ENCODE results near the gene DIS3L. TPM values are rescaled to one million over a fixed set of nuclear protein-coding genes. Genes with fewer than 3 reads are reported as not detected.
"Not testable (repeated sequence)": the region's sequence is repeated elsewhere in the genome, so short reads cannot be mapped to it uniquely, and the experiment has no call there.

The DIS3L gene
- total RNA-seq, 2 experiments from 2014 or later = 23.5 to 26.3 TPM

GRCh38 chr15:66327736-66328135 lies 34.4 kb downstream of the DIS3L start:
- Mint-ChIP-seq H3K36me3 (peaks cover 41% of the 10 kb centered on the region), H3K27me3 (no peaks in the 10 kb centered on the region), H3K4me3 (no peak overlapping the region), H3K4me1 (ENCODE audit: low read depth) (no peaks in the 10 kb centered on the region), H3K27ac (no peak overlapping the region), H3K9me3 (no peaks in the 10 kb centered on the region)
- CTCF ChIA-PET = no interaction called here
- DNase-seq = no peak
- intact Hi-C loops (cut with micrococcal nuclease) = no loop called here
- POLR2A ChIA-PET = interaction anchor here (0.6 kb wide), 1 partner anchor 51 kb away, joined by 3 read pairs; no protein-coding TSS in a partner anchor

- Mint-ChIP-seq H3K27me3 (no peaks in the 10 kb centered on the region), H3K4me3 (no peak overlapping the region), H3K4me1 (ENCODE audit: low read depth) (no peaks in the 10 kb centered on the region), H3K9me3 (no peaks in the 10 kb centered on the region), H3K27ac (no peak overlapping the region), H3K36me3 (peaks cover 43% of the 10 kb centered on the region)
- no peak for DNase-seq
- ChIA-PET CTCF (no interaction called here), POLR2A (interaction anchor here (1.6 kb wide), 1 partner anchor 25 kb away, joined by 4 read pairs; no protein-coding TSS in a partner anchor)
- intact Hi-C loops (cut with micrococcal nuclease) = no loop called here
Observed at GRCh38 chr15:66328771-66329170, 35.4 kb downstream of the DIS3L start.

- H3K4me3 Mint-ChIP-seq; H3K27ac Mint-ChIP-seq; intact Hi-C loops (cut with micrococcal nuclease); H3K9me3 Mint-ChIP-seq; H3K27me3 Mint-ChIP-seq; H3K4me1 Mint-ChIP-seq (ENCODE audit: low read depth); DNase-seq: not testable (repeated sequence)
- ChIA-PET CTCF (interaction anchor here (2.5 kb wide), 1 partner anchor 150 kb away, joined by 6 read pairs; no protein-coding TSS in a partner anchor), POLR2A (interaction anchor here (0.6 kb wide), 1 partner anchor 772 kb away, joined by 3 read pairs; no protein-coding TSS in a partner anchor)
- peaks cover 41% of the 10 kb centered on the region for H3K36me3 Mint-ChIP-seq
Observed at GRCh38 chr15:66348530-66348929, 55.2 kb downstream of the DIS3L start.

GRCh38 chr15:66356077-66356358 lies 62.6 kb downstream of the DIS3L start:
- Mint-ChIP-seq H3K27me3 (no peaks in the 10 kb centered on the region), H3K4me3 (peak overlapping the region; percentile 93), H3K36me3 (peaks cover 26% of the 10 kb centered on the region), H3K9me3 (no peaks in the 10 kb centered on the region), H3K27ac (peak overlapping the region; percentile 91), H3K4me1 (ENCODE audit: low read depth) (peaks cover 25% of the 10 kb centered on the region)
- ChIA-PET CTCF (interaction anchor here (1.0 to 4.2 kb wide), 4 partner anchors 31 to 148 kb away, joined by 3 to 43 read pairs (median 5); partner anchors contain the start of genes MAP2K1 and SNAPC5), POLR2A (interaction anchor here (0.6 to 4.2 kb wide), 7 partner anchors 14 to 148 kb away, joined by 3 to 26 read pairs (median 4); partner anchors contain the start of genes MAP2K1 and SNAPC5)
- DNase-seq = no peak
- intact Hi-C loops (cut with micrococcal nuclease) = loop anchor here (1.0 to 5.0 kb wide), 5 partner anchors 13 to 149 kb away; partner anchors contain the start of genes DIS3L, MAP2K1, RPL4 and SNAPC5

GRCh38 chr15:66356359-66357236 lies 63.2 kb downstream of the DIS3L start, which contains the start of gene TIPIN:
Gene TIPIN, minus strand, starts transcription at chr15:66356685. Its CDS starts 3,738 bp downstream, at chr15:66352947.
- H3K27me3 Mint-ChIP-seq = no peaks in the 10 kb centered on the region
- H3K9me3 Mint-ChIP-seq = no peaks in the 10 kb centered on the region
- H3K4me1 Mint-ChIP-seq (ENCODE audit: low read depth) = peaks cover 25% of the 10 kb centered on the region
- H3K4me3 Mint-ChIP-seq = peak within 1 kb of the TSS; percentile 93
- peaks cover 23% of the 10 kb centered on the region for H3K36me3 Mint-ChIP-seq
- peak within 1 kb of the TSS; percentile 91 for H3K27ac Mint-ChIP-seq
- DNase-seq = peak; percentile 99
- intact Hi-C loops (cut with micrococcal nuclease) = loop anchor here (1.0 to 5.0 kb wide), 5 partner anchors 13 to 148 kb away; partner anchors contain the start of genes DIS3L, MAP2K1, RPL4 and SNAPC5
- POLR2A ChIA-PET = interaction anchor here (0.6 to 4.2 kb wide), 6 partner anchors 13 to 147 kb away, joined by 3 to 26 read pairs (median 6); partner anchors contain the start of genes MAP2K1 and SNAPC5
- CTCF ChIA-PET = interaction anchor here (1.0 to 4.2 kb wide), 4 partner anchors 30 to 147 kb away, joined by 3 to 43 read pairs (median 5); partner anchors contain the start of genes MAP2K1 and SNAPC5

- Mint-ChIP-seq H3K4me3 (no peak overlapping the region), H3K4me1 (ENCODE audit: low read depth) (peaks cover 14% of the 10 kb centered on the region), H3K27me3 (no peaks in the 10 kb centered on the region), H3K9me3 (no peaks in the 10 kb centered on the region), H3K36me3 (peaks cover 5% of the 10 kb centered on the region), H3K27ac (no peak overlapping the region)
- ChIA-PET CTCF (no interaction called here), POLR2A (no interaction called here)
- peak; percentile 18 for DNase-seq
- intact Hi-C loops (cut with micrococcal nuclease) = loop anchor here (5.0 kb wide), 1 partner anchor 67 kb away; the partner anchor contains the start of gene DIS3L
Observed at GRCh38 chr15:66359740-66360139, 66.4 kb downstream of the DIS3L start.

GRCh38 chr15:66361745-66362460 lies 68.5 kb downstream of the DIS3L start:
- DNase-seq; intact Hi-C loops (cut with micrococcal nuclease); H3K36me3 Mint-ChIP-seq; H3K4me1 Mint-ChIP-seq (ENCODE audit: low read depth); H3K27ac Mint-ChIP-seq; CTCF ChIA-PET; H3K27me3 Mint-ChIP-seq; H3K4me3 Mint-ChIP-seq; POLR2A ChIA-PET; H3K9me3 Mint-ChIP-seq: not testable (repeated sequence)

- ChIA-PET POLR2A (no interaction called here), CTCF (no interaction called here)
- Mint-ChIP-seq H3K27me3 (no peaks in the 10 kb centered on the region), H3K27ac (no peak overlapping the region), H3K36me3 (no peaks in the 10 kb centered on the region), H3K4me1 (ENCODE audit: low read depth) (peaks cover 4% of the 10 kb centered on the region), H3K4me3 (no peak overlapping the region), H3K9me3 (no peaks in the 10 kb centered on the region)
- no peak for DNase-seq
- intact Hi-C loops (cut with micrococcal nuclease) = no loop called here
Observed at GRCh38 chr15:66362776-66363175, 69.4 kb downstream of the DIS3L start.

GRCh38 chr15:66364944-66365528 lies 71.7 kb downstream of the DIS3L start:
- Mint-ChIP-seq H3K4me3 (no peak overlapping the region), H3K4me1 (ENCODE audit: low read depth) (peaks cover 7% of the 10 kb centered on the region), H3K9me3 (no peaks in the 10 kb centered on the region), H3K27me3 (no peaks in the 10 kb centered on the region), H3K36me3 (no peaks in the 10 kb centered on the region), H3K27ac (no peak overlapping the region)
- no peak for DNase-seq
- intact Hi-C loops (cut with micrococcal nuclease) = no loop called here
- CTCF ChIA-PET = no interaction called here
- POLR2A ChIA-PET = no interaction called here

- Mint-ChIP-seq H3K4me1 (ENCODE audit: low read depth) (peaks cover 15% of the 10 kb centered on the region), H3K36me3 (no peaks in the 10 kb centered on the region), H3K4me3 (peak overlapping the region; percentile 69), H3K27ac (peak overlapping the region; percentile 98), H3K9me3 (peaks cover 7% of the 10 kb centered on the region), H3K27me3 (no peaks in the 10 kb centered on the region)
- ChIA-PET CTCF (interaction anchor here (1.1 kb wide), 1 partner anchor 16 kb away, joined by 7 read pairs; the partner anchor contains the start of gene MAP2K1), POLR2A (interaction anchor here (0.6 to 1.9 kb wide), 4 partner anchors 14 to 128 kb away, joined by 3 to 11 read pairs (median 6); partner anchors contain the start of genes MAP2K1, SNAPC5 and TIPIN)
- intact Hi-C loops (cut with micrococcal nuclease) = loop anchor here (1.0 to 5.0 kb wide), 3 partner anchors 14 to 127 kb away; partner anchors contain the start of genes MAP2K1, SNAPC5 and TIPIN
- peak; percentile 66 for DNase-seq
Observed at GRCh38 chr15:66369773-66370651, 76.6 kb downstream of the DIS3L start.

GRCh38 chr15:66374179-66374578 lies 80.8 kb downstream of the DIS3L start:
- Mint-ChIP-seq H3K4me1 (ENCODE audit: low read depth) (peaks cover 15% of the 10 kb centered on the region), H3K4me3 (no peak overlapping the region), H3K36me3 (no peaks in the 10 kb centered on the region), H3K27ac (no peak overlapping the region), H3K27me3 (no peaks in the 10 kb centered on the region), H3K9me3 (peaks cover 7% of the 10 kb centered on the region)
- no peak for DNase-seq
- intact Hi-C loops (cut with micrococcal nuclease) = loop anchor here (5.0 kb wide), 1 partner anchor 123 kb away; the partner anchor contains the start of gene SNAPC5
- POLR2A ChIA-PET = no interaction called here
- CTCF ChIA-PET = no interaction called here

Data from activated CD4-positive, alpha-beta memory T cell treated with anti-CD3 and anti-CD28 coated beads for 36 hours (primary cell).